ENCODE data around the gene URB1.

- TF ChIP-seq CTCF (conservative IDR thresholded peaks at IDR 0.05; ENCODE audit: low read depth in 2 of 2) = no peak
- TF ChIP-seq POLR2AphosphoS5 (IDR thresholded peaks at IDR 0.05; ENCODE audit: low read depth) = no peak
- no peak for TF ChIP-seq CREB1 (CRISPR knock-in tag; IDR thresholded peaks at IDR 0.05; ENCODE audit: low read depth)
- no peak for TF ChIP-seq EZH2 (IDR thresholded peaks at IDR 0.05; ENCODE audit: low read depth, unreplicated experiment)
- TF ChIP-seq EZH2phosphoT487 (IDR thresholded peaks at IDR 0.05; ENCODE audit: unreplicated experiment) = no peak
Observed at GRCh38 chr21:32333953-32334673, 58.7 kb downstream of the URB1 start.
